Measurements from ENCODE around the gene COL4A6. TPM values are rescaled to one million over a fixed set of nuclear protein-coding genes. Genes with fewer than 3 reads are reported as not detected.

The COL4A6 gene
- total RNA-seq, 3 donors from 2014 or later, result 6.9 to 13.9 (median 10.7) TPM

DNA sequence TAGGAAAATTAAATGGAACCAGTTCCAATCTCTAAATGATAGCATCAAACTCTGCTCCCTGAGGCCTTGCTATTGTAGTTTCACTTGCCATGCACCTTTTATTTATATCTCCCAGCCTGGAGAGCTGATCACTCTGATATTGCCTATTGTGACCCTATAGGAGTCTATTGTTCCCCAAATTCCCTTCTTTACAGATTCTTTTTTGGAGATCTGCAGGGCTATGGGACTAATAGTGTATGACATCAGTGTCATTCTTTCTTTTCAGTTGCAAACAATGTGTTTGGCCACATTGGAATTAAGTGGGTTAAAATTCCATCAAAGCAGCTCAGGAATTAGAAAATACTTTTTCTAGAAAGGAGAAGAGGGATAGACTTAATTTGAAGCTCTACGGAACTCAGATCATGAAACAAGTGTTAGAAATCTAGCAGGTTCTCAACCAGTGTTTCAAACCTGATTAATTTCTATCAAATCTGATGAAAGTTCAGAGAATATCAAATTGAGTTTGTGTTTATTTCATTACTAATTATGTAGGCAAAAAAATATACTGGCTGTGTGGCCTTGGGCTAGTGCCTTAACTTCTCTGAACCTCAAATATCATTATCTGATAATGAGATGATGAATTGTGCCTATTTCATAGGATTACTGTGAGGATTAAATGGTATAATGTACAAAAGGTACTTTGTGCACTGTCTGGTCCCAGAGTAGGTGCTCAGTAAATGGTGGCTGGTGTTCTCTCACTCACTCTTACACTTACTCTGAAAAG lies 71.4 kb downstream of the COL4A6 start:
- H3K36me3 ChIP-seq, result no peaks in the 10 kb centered on the region
- peaks cover 0 to 41% of the 10 kb centered on the region in 2 donors for H3K27me3 ChIP-seq
- intact Hi-C loops (cut with DNase I; ENCODE audit: low total_unique reads), result no loop called here
- TF ChIP-seq POLR2AphosphoS5 (IDR thresholded peaks at IDR 0.05) (no peak), POLR2A (IDR thresholded peaks at IDR 0.05) (no peak), CTCF (IDR thresholded peaks at IDR 0.05) (no peak)
- H3K4me3 ChIP-seq, result no peak overlapping the region
- no peaks in the 10 kb centered on the region for H3K9me3 ChIP-seq
- no peak overlapping the region for H3K27ac ChIP-seq
- H3K4me1 ChIP-seq, result no peaks in the 10 kb centered on the region
- no peak for DNase-seq (ENCODE audit: low spot score in 2 of 2)

- intact Hi-C loops (cut with DNase I; ENCODE audit: low total_unique reads), result no loop called here
- Histone ChIP-seq H3K9me3 (no peaks in the 10 kb centered on the region), H3K27me3 (peaks cover 0 to 55% of the 10 kb centered on the region in 2 donors), H3K36me3 (no peaks in the 10 kb centered on the region), H3K4me1 (no peaks in the 10 kb centered on the region), H3K27ac (no peak overlapping the region), H3K4me3 (no peak overlapping the region)
- no peak for DNase-seq (ENCODE audit: low spot score in 2 of 2)
- no peak for TF ChIP-seq POLR2AphosphoS5 (IDR thresholded peaks at IDR 0.05)
- TF ChIP-seq CTCF (IDR thresholded peaks at IDR 0.05), result no peak
- no peak for TF ChIP-seq POLR2A (IDR thresholded peaks at IDR 0.05)
These were observed 76.2 kb downstream of the COL4A6 start for GRCh38 chrX:108362026-108362425.

- TF ChIP-seq POLR2AphosphoS5 (IDR thresholded peaks at IDR 0.05), result no peak
- TF ChIP-seq CTCF (IDR thresholded peaks at IDR 0.05), result no peak
- TF ChIP-seq POLR2A (IDR thresholded peaks at IDR 0.05), result no peak
- Histone ChIP-seq H3K36me3 (no peaks in the 10 kb centered on the region), H3K27me3 (peaks cover 0 to 57% of the 10 kb centered on the region in 2 donors), H3K4me1 (no peaks in the 10 kb centered on the region), H3K9me3 (no peaks in the 10 kb centered on the region), H3K4me3 (no peak overlapping the region), H3K27ac (no peak overlapping the region)
- no peak for DNase-seq (ENCODE audit: low spot score in 2 of 2)
- intact Hi-C loops (cut with DNase I; ENCODE audit: low total_unique reads), result no loop called here
These were observed 76.9 kb downstream of the COL4A6 start for GRCh38 chrX:108361316-108361715.

GRCh38 chrX:108359806-108360602 lies 78.2 kb downstream of the COL4A6 start:
- Histone ChIP-seq H3K27ac (no peak overlapping the region), H3K36me3 (no peaks in the 10 kb centered on the region)
- intact Hi-C loops (cut with DNase I; ENCODE audit: low total_unique reads), result no loop called here

More at GRCh38 chrX:108359806-108360602, 78.2 kb downstream of the COL4A6 start:
- no peak for TF ChIP-seq POLR2AphosphoS5 (IDR thresholded peaks at IDR 0.05)
- no peak for TF ChIP-seq CTCF (IDR thresholded peaks at IDR 0.05)
- no peak for TF ChIP-seq POLR2A (IDR thresholded peaks at IDR 0.05)
- peaks cover 0 to 57% of the 10 kb centered on the region in 2 donors for H3K27me3 ChIP-seq
- H3K4me3 ChIP-seq, result no peak overlapping the region
- H3K9me3 ChIP-seq, result no peaks in the 10 kb centered on the region
- no peak for DNase-seq (ENCODE audit: low spot score in 2 of 2)
- no peaks in the 10 kb centered on the region for H3K4me1 ChIP-seq

All from breast epithelium (tissue), 4 donors.